ENCODE results near the gene PIN1.

PIN1 gene

DNA sequence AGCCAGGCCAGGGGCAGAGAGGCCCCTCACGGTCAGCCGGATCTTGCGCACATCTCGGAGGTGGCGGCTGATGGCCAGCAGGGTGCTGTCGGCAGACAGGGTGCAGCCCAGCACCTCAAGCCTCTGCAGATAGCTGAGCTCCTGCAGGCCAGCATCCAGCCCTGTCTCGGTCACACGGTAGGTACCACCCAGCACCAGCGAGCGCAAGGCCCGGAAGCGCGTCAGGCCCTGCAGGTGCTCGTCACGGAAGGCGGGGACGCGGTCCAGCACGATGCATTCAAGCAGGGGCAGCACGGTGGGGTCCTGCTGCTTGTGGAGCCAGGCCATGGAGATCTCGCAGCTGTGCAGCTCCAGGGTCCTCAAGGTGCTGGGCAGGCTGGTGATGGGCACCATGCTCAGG is 24.0 kb upstream of the PIN1 start:
- Histone ChIP-seq H3K9me2 (ENCODE audit: low read depth, low read length) (no peaks in the 10 kb centered on the region), H3K4me2 (ENCODE audit: low read length) (no peak overlapping the region), H3K27ac (ENCODE audit: low read depth, low read length, poor library complexity, severe bottlenecking) (no peak overlapping the region), H3K9me3 (ENCODE audit: low read length) (peaks cover 4% of the 10 kb centered on the region; the same call in 1 of the 2 replicates), H3K79me2 (ENCODE audit: insufficient read depth, low read length) (0 out of 2 replicates have a peak, but pooled peaks cover 3% of the 10 kb centered on the region), H3K4me3 (ENCODE audit: low read depth, low read length, poor library complexity, severe bottlenecking) (no peak overlapping the region), H3F3A (ENCODE audit: insufficient read depth, low read length) (no peaks in the 10 kb centered on the region), H4K20me1 (ENCODE audit: insufficient read depth, low read length) (no peaks in the 10 kb centered on the region), H2AFZ (ENCODE audit: low read length) (no peak overlapping the region), H3K9ac (ENCODE audit: low read length) (no peak overlapping the region), H3K36me3 (ENCODE audit: insufficient read depth, low read length) (peaks cover 77% of the 10 kb centered on the region), H3K4me1 (ENCODE audit: insufficient read depth, low read length, severe bottlenecking) (peaks cover 5% of the 10 kb centered on the region), H3K27me3 (ENCODE audit: insufficient read depth, low read length) (no peaks in the 10 kb centered on the region)
- no peak for TF ChIP-seq EZH2 (IDR thresholded peaks at IDR 0.05; ENCODE audit: borderline replicate concordance, low read length)

DNA sequence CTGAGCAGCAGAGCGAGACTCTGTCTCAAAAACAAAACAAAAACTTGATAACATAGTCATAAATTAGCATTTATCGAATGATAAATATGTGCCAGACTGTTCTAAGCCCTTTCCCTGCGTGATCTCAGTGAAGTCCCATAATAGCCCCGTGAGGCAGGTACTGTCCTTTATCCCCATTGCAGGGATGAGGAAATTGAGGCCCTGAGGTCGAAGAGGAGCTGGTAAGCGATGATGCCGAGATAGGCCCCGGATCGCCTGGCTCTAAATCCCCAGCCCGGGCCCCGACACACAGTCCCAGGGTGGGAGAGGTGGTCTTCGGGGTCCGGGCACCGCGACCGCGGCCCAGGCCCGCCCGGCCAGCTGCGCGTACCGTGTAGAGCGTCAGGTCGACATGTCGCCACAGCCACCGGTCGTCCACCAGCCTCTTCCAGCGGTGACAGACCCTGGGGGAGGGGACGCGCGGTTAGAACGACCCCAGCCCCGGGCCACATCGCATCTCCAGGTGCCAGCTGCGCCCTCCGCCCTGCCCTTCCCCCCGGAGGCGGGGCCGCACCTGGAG is 16.9 kb upstream of the PIN1 start:
- Histone ChIP-seq H3F3A (ENCODE audit: insufficient read depth, low read length) (no peaks in the 10 kb centered on the region), H3K4me1 (ENCODE audit: insufficient read depth, low read length, severe bottlenecking) (peaks cover 14% of the 10 kb centered on the region), H3K79me2 (ENCODE audit: insufficient read depth, low read length) (peaks cover 18% of the 10 kb centered on the region), H2AFZ (ENCODE audit: low read length) (no peak overlapping the region), H3K9me3 (ENCODE audit: low read length) (peaks cover 7% of the 10 kb centered on the region; the same call in 1 of the 2 replicates), H4K20me1 (ENCODE audit: insufficient read depth, low read length) (no peaks in the 10 kb centered on the region), H3K36me3 (ENCODE audit: insufficient read depth, low read length) (peaks cover 43% of the 10 kb centered on the region), H3K4me3 (ENCODE audit: low read depth, low read length, poor library complexity, severe bottlenecking) (peak overlapping the region; percentile 97), H3K9ac (ENCODE audit: low read length) (peak overlapping the region; percentile 92), H3K9me2 (ENCODE audit: low read depth, low read length) (no peaks in the 10 kb centered on the region), H3K4me2 (ENCODE audit: low read length) (peak overlapping the region; percentile 94), H3K27ac (ENCODE audit: low read depth, low read length, poor library complexity, severe bottlenecking) (peak overlapping the region; percentile 85), H3K27me3 (ENCODE audit: insufficient read depth, low read length) (no peaks in the 10 kb centered on the region)
- TF ChIP-seq EZH2 (IDR thresholded peaks at IDR 0.05; ENCODE audit: borderline replicate concordance, low read length) = no peak
- TF ChIP-seq, protein P1, sequence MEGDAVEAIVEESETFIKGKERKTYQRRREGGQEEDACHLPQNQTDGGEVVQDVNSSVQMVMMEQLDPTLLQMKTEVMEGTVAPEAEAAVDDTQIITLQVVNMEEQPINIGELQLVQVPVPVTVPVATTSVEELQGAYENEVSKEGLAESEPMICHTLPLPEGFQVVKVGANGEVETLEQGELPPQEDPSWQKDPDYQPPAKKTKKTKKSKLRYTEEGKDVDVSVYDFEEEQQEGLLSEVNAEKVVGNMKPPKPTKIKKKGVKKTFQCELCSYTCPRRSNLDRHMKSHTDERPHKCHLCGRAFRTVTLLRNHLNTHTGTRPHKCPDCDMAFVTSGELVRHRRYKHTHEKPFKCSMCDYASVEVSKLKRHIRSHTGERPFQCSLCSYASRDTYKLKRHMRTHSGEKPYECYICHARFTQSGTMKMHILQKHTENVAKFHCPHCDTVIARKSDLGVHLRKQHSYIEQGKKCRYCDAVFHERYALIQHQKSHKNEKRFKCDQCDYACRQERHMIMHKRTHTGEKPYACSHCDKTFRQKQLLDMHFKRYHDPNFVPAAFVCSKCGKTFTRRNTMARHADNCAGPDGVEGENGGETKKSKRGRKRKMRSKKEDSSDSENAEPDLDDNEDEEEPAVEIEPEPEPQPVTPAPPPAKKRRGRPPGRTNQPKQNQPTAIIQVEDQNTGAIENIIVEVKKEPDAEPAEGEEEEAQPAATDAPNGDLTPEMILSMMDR (IDR thresholded peaks at IDR 0.05; ENCODE audit: low read length) = no peak

DNA sequence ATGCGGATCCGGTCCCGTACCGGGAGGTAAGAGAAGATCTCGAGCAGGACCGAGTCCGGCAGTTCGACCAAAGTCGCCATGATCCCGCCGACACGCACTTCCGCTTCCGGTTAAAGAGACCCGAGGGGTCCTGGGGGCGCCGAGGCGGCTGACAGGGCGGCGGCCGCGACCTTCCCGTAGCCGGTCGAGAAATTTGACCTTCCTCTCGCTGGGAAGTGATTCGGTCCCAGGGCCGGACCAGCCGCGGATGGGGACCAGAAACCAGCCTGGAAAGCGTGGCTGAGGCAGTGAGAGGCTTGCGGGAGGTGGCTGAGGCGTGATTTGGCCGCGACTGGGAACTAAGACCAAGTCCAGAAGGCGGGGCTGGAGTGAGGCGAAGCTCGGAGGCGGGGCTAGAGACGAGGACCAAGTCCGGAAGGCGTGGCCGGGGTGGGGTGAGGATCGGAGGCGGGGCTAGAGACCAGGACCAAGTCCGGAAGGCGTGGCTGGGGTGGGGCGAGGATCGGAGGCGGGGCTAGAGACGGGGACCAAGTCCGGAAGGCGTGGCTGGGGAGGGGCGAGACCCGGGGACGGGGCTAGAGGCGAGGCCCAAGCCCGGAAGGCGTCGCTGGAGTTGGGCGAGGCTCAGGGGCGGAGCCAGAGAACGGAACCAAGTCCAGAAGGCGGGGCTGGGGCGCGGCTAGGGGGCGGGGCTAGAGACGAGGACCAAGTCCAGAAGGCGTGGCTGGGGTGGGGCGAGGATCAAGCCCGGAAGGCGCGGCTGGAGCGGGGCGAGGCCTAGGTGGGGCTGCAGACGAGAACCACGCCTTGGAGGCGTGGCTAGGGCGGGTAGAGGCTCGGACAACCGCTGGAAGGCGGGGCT is 16.2 kb upstream of the PIN1 start, which contains the start of gene FBXL12:
Gene FBXL12 (minus strand): TSS at position 346 of the 862 bp plus-strand sequence. CDS start 266 bp downstream, at position 80.
- Histone ChIP-seq H3K27me3 (ENCODE audit: insufficient read depth, low read length) (no peaks in the 10 kb centered on the region), H3K9me3 (ENCODE audit: low read length) (peaks cover 7% of the 10 kb centered on the region; the same call in 1 of the 2 replicates), H3K79me2 (ENCODE audit: insufficient read depth, low read length) (peaks cover 18% of the 10 kb centered on the region), H3K4me1 (ENCODE audit: insufficient read depth, low read length, severe bottlenecking) (peaks cover 14% of the 10 kb centered on the region), H3F3A (ENCODE audit: insufficient read depth, low read length) (no peaks in the 10 kb centered on the region), H4K20me1 (ENCODE audit: insufficient read depth, low read length) (no peaks in the 10 kb centered on the region), H3K9me2 (ENCODE audit: low read depth, low read length) (no peaks in the 10 kb centered on the region), H3K36me3 (ENCODE audit: insufficient read depth, low read length) (peaks cover 38% of the 10 kb centered on the region), H3K27ac (ENCODE audit: low read depth, low read length, poor library complexity, severe bottlenecking) (peak within 1 kb of the TSS; percentile 85), H2AFZ (ENCODE audit: low read length) (no peak within 1 kb of the TSS), H3K9ac (ENCODE audit: low read length) (peak within 1 kb of the TSS; percentile 92), H3K4me2 (ENCODE audit: low read length) (peak within 1 kb of the TSS; percentile 94), H3K4me3 (ENCODE audit: low read depth, low read length, poor library complexity, severe bottlenecking) (peak within 1 kb of the TSS; percentile 97)
- TF ChIP-seq, protein P1 (IDR thresholded peaks at IDR 0.05; ENCODE audit: low read length) = no peak
- TF ChIP-seq EZH2 (IDR thresholded peaks at IDR 0.05; ENCODE audit: borderline replicate concordance, low read length) = no peak
